Neural cell (in vitro differentiated cells): ENCODE data around the gene SLC34A3. TPM values are rescaled to one million over a fixed set of nuclear protein-coding genes. Genes with fewer than 3 reads are reported as not detected.

ENCODE experiments used
- H2AFZ ChIP-seq: fragments of 200-600, 300-800 bp; sonication (generic), shearing (Covaris generic); 2 replicates; pipeline ENCODE4 v1.6.0; 2014; ENCODE audit warnings: low read depth, mild to moderate bottlenecking, antibody characterized with exemption, low read length, moderate library complexity
- H3F3A ChIP-seq: fragments of 200-600 bp; shearing (Covaris generic); 2 replicates; pipeline ENCODE4 v1.6.1; 2016; ENCODE audit warnings: mild to moderate bottlenecking, moderate library complexity, mixed read lengths, antibody characterized with exemption, low read length; ENCODE audit not compliant: insufficient read depth, poor library complexity, severe bottlenecking
- H3K27ac ChIP-seq: fragments of 200-600, 300-800 bp; sonication (generic), shearing (Covaris generic); 2 replicates; pipeline ENCODE4 v1.5.1; 2014; ENCODE audit warnings: mild to moderate bottlenecking, low read length, moderate library complexity
- H3K27me3 ChIP-seq: fragments of 300-800, 200-600 bp; sonication (generic), shearing (Covaris generic); 2 replicates; pipeline ENCODE4 v1.6.0; 2014; ENCODE audit warnings: mild to moderate bottlenecking, low read depth, low read length, moderate library complexity; ENCODE audit not compliant: insufficient read depth
- H3K36me3 ChIP-seq: fragments of 300-800, 200-600 bp; sonication (generic), shearing (Covaris generic); 2 replicates; pipeline ENCODE4 v1.5.1; 2014; ENCODE audit warnings: mild to moderate bottlenecking, antibody characterized with exemption, low read length, moderate library complexity; ENCODE audit not compliant: insufficient read depth
- H3K4me2 ChIP-seq: fragments of 300-800, 200-600 bp; sonication (generic), shearing (Covaris generic); 2 replicates; pipeline ENCODE4 v1.6.0; 2014; ENCODE audit warnings: mild to moderate bottlenecking, low read length
- H3K4me3 ChIP-seq: fragments of 300-800, 200-600 bp; sonication (generic), shearing (Covaris generic); 2 replicates; pipeline ENCODE4 v1.5.1; 2014; ENCODE audit warnings: mild to moderate bottlenecking, low read length, moderate library complexity
- H3K79me2 ChIP-seq: fragments of 200-600 bp; shearing (Covaris generic); replicated peaks from 2 replicates; pipeline ENCODE4 v1.6.0; 2014; ENCODE audit warnings: mild to moderate bottlenecking, low read length, moderate library complexity; ENCODE audit not compliant: insufficient read depth
- H3K9ac ChIP-seq: fragments of 300-800, 200-600 bp; sonication (generic), shearing (Covaris generic); 2 replicates; pipeline ENCODE4 v1.6.1; 2016; ENCODE audit warnings: mild to moderate bottlenecking, low read length, mixed read lengths
- H3K9me2 ChIP-seq: fragments of 200-600 bp; shearing (Covaris generic); 2 replicates; pipeline ENCODE4 v1.6.1; 2016; ENCODE audit warnings: mild to moderate bottlenecking, low read length, mixed read lengths; ENCODE audit not compliant: insufficient read depth
- H3K9me3 ChIP-seq: fragments of 200-600, 300-800 bp; sonication (generic), shearing (Covaris generic); 2 replicates; pipeline ENCODE4 v1.6.1; 2016; ENCODE audit warnings: mild to moderate bottlenecking, mixed run types, low read length, moderate library complexity, mixed read lengths
- H4K20me1 ChIP-seq: fragments of 200-600 bp; shearing (Covaris generic); 2 replicates; pipeline ENCODE4 v1.6.1; 2016; ENCODE audit warnings: mild to moderate bottlenecking, mixed run types; ENCODE audit not compliant: insufficient read depth
- EP300 ChIP-seq: fragments of 450-650 bp; conservative IDR thresholded peaks from 2 replicates; pipeline ENCODE4 v1.6.1; 2014; ENCODE audit warnings: antibody characterized with exemption, mild to moderate bottlenecking, moderate library complexity; ENCODE audit not compliant: poor library complexity, severe bottlenecking
- EZH2 ChIP-seq: fragments of 200-600, 300-800 bp; shearing (Covaris generic), sonication (generic); IDR thresholded peaks from 2 replicates; pipeline ENCODE4 v1.6.1; 2014; ENCODE audit warnings: antibody characterized with exemption, low read length, borderline replicate concordance, mild to moderate bottlenecking; ENCODE audit not compliant: insufficient read depth, poor library complexity, severe bottlenecking
- POLR2AphosphoS5 ChIP-seq: IDR thresholded peaks from 2 replicates; pipeline ENCODE4 v1.6.1; 2012
- RAD21 ChIP-seq: fragments of 450-650 bp; conservative IDR thresholded peaks from 2 replicates; pipeline ENCODE4 v1.6.1; 2014; ENCODE audit warnings: antibody characterized with exemption, mild to moderate bottlenecking, moderate library complexity
- SMC3 ChIP-seq: fragments of 450-650 bp; conservative IDR thresholded peaks from 2 replicates; pipeline ENCODE4 v1.6.1; 2014; ENCODE audit warnings: antibody characterized with exemption, mild to moderate bottlenecking, moderate library complexity; ENCODE audit not compliant: poor library complexity
- TAF1 ChIP-seq: IDR thresholded peaks from 2 replicates; pipeline ENCODE4 v1.6.1; 2012; ENCODE audit warnings: low read depth
- polyA plus RNA-seq: library from polyadenylated mRNA; depleted of rRNA; stranded (reverse); fragments of >200 nt; gene quantifications from 2 replicates; pipeline ENCODE4 v1.2.3, GENCODE V29; 2014
- TF ChIP-seq, protein P1 (sequence below): fragments of 450-650 bp; IDR thresholded peaks from 2 replicates; pipeline ENCODE4 v1.5.1; 2014; ENCODE audit warnings: antibody characterized with exemption, mild to moderate bottlenecking, moderate library complexity; ENCODE audit not compliant: poor library complexity, severe bottlenecking
- TF ChIP-seq, protein P2 (sequence below): IDR thresholded peaks from 2 replicates; pipeline ENCODE4 v1.6.1; 2012; ENCODE audit warnings: borderline replicate concordance

SLC34A3 gene
- polyA plus RNA-seq, 1 donor from 2014 or later: 0.27 TPM

- H3K4me2 ChIP-seq: peak overlapping the region; percentile 95
- H3K4me3 ChIP-seq: peak overlapping the region; percentile 98
- no peaks in the 10 kb centered on the region for H3K9me3 ChIP-seq
- H3K36me3 ChIP-seq: no peaks in the 10 kb centered on the region
- H4K20me1 ChIP-seq: no peaks in the 10 kb centered on the region
- no peaks in the 10 kb centered on the region for H3K27me3 ChIP-seq
- H3K79me2 ChIP-seq: peaks cover 14% of the 10 kb centered on the region
- no peak for TF ChIP-seq POLR2AphosphoS5
- TF ChIP-seq, protein P1, sequence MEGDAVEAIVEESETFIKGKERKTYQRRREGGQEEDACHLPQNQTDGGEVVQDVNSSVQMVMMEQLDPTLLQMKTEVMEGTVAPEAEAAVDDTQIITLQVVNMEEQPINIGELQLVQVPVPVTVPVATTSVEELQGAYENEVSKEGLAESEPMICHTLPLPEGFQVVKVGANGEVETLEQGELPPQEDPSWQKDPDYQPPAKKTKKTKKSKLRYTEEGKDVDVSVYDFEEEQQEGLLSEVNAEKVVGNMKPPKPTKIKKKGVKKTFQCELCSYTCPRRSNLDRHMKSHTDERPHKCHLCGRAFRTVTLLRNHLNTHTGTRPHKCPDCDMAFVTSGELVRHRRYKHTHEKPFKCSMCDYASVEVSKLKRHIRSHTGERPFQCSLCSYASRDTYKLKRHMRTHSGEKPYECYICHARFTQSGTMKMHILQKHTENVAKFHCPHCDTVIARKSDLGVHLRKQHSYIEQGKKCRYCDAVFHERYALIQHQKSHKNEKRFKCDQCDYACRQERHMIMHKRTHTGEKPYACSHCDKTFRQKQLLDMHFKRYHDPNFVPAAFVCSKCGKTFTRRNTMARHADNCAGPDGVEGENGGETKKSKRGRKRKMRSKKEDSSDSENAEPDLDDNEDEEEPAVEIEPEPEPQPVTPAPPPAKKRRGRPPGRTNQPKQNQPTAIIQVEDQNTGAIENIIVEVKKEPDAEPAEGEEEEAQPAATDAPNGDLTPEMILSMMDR: no peak
- TF ChIP-seq EP300: no peak
- no peak for TF ChIP-seq EZH2
- no peak overlapping the region for H3K27ac ChIP-seq
- H3K9ac ChIP-seq: no peak overlapping the region
- no peaks in the 10 kb centered on the region for H3K9me2 ChIP-seq
- H2AFZ ChIP-seq: no peak overlapping the region
- H3F3A ChIP-seq: no peaks in the 10 kb centered on the region
Measured at GRCh38 chr9:137186385-137186784, 44.3 kb upstream of the SLC34A3 start.

- no peaks in the 10 kb centered on the region for H3K9me3 ChIP-seq
- H3K9ac ChIP-seq: peak overlapping the region; percentile 85
- no peaks in the 10 kb centered on the region for H4K20me1 ChIP-seq
- no peaks in the 10 kb centered on the region for H3K36me3 ChIP-seq
- H3K4me3 ChIP-seq: peak overlapping the region; percentile 98
- no peak overlapping the region for H2AFZ ChIP-seq
- H3K4me2 ChIP-seq: peak overlapping the region; percentile 95
- peaks cover 14% of the 10 kb centered on the region for H3K79me2 ChIP-seq
- no peaks in the 10 kb centered on the region for H3F3A ChIP-seq
- H3K9me2 ChIP-seq: no peaks in the 10 kb centered on the region
- no peaks in the 10 kb centered on the region for H3K27me3 ChIP-seq
- TF ChIP-seq EZH2 (no peak), EP300 (no peak), TAF1 (no peak), SMC3 (no peak), RAD21 (no peak), POLR2AphosphoS5 (no peak)
- TF ChIP-seq, protein P2, sequence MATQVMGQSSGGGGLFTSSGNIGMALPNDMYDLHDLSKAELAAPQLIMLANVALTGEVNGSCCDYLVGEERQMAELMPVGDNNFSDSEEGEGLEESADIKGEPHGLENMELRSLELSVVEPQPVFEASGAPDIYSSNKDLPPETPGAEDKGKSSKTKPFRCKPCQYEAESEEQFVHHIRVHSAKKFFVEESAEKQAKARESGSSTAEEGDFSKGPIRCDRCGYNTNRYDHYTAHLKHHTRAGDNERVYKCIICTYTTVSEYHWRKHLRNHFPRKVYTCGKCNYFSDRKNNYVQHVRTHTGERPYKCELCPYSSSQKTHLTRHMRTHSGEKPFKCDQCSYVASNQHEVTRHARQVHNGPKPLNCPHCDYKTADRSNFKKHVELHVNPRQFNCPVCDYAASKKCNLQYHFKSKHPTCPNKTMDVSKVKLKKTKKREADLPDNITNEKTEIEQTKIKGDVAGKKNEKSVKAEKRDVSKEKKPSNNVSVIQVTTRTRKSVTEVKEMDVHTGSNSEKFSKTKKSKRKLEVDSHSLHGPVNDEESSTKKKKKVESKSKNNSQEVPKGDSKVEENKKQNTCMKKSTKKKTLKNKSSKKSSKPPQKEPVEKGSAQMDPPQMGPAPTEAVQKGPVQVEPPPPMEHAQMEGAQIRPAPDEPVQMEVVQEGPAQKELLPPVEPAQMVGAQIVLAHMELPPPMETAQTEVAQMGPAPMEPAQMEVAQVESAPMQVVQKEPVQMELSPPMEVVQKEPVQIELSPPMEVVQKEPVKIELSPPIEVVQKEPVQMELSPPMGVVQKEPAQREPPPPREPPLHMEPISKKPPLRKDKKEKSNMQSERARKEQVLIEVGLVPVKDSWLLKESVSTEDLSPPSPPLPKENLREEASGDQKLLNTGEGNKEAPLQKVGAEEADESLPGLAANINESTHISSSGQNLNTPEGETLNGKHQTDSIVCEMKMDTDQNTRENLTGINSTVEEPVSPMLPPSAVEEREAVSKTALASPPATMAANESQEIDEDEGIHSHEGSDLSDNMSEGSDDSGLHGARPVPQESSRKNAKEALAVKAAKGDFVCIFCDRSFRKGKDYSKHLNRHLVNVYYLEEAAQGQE: no peak
- TF ChIP-seq, protein P1: no peak
- no peak overlapping the region for H3K27ac ChIP-seq
Measured at GRCh38 chr9:137187386-137187785, 43.3 kb upstream of the SLC34A3 start.
